Skeletal muscle cell (primary cell): ENCODE results near the gene GLIS1.
A peak's percentile ranks its signal among the peaks of the same experiment; 100 is the strongest.
"Not testable (repeated sequence)": the region's sequence is repeated elsewhere in the genome, so short reads cannot be mapped to it uniquely, and the experiment has no call there.

Experiments used
- DNase-seq: peaks from one replicate; pipeline ENCODE4 v3.0.0-alpha.2; 2010; ENCODE audit warnings: low read depth
- H3K4me3 ChIP-seq: 2 replicates; pipeline ENCODE4 v1.5.1; 2011; ENCODE audit warnings: low read depth, mild to moderate bottlenecking, control low read depth, low read length, moderate library complexity

The GLIS1 gene

DNA sequence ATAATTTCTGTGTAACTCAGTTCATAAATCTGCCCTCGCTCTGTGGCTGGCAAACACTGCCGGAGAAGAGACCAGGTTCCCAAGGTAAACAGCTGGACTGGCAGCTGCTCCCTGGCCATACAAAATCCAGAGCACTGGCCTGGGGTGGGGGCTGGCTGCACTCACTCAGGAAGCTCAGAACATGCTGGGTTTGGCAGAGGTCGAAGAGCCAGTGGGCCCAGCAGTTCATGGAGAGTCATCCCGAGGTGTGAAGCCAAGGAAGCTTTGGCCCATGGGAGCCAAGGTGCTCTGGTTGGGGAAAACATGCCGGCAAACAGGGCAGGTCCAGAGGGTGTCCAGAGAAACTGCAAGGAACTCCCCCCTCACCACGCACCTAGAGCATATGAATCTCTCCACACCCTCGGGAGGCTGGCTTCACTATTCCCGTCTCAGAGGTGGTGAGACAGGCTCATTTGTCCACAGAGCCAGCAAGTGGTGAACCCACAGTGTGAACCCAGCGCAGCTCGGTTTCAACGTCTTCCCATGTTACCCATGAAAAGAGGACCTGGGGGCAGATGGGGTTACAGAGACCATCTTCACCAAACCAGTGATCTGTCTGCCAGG, 177.4 kb downstream of the GLIS1 start:
- no peak overlapping the region for H3K4me3 ChIP-seq
- no peak for DNase-seq

DNA sequence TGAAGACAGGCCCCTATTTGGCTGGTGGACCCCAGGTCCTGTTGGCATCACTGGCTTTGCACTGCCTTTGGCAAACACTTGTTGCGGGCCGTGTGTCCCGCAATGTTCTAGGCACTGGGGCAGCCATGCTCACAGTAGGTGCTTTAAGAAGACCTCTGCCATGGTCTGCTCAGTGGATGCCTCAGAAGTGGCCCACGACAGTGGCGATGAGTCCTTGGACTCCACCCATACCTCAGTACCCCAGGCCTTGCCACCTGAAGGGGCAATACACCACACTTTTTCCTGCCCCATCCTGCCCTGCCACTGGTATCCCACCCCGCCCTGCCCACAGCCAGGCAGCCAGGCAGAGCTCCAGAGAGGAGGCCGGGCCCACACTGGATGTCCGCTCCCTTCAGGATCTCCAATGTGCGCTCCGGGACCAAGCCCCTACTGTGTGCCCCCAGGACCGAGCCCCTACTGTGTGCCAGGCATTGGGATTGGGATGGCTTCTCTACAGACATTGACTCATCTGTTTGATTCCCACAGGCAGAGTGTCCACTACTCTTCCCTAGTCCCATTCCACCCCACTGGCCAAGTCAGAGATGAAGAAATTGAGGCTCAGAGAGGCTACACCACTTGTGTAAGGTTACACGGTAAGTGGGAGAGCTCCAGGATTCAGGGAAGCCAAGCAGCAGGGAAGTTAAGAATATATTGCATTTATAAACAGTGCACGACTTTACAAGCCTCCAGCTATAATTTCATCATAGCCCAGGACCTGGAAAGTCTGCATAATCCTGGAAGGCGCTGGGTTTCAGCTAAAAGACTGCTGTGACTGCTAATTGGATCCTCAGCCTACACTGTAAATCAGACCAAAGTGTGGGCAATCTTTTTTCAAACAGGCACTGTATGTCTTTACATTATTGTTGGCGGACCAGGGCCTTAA, 178.1 kb downstream of the GLIS1 start:
- no peak overlapping the region for H3K4me3 ChIP-seq
- DNase-seq: no peak

GRCh38 chr1:53559854-53560580, 178.9 kb downstream of the GLIS1 start:
- H3K4me3 ChIP-seq: no peak overlapping the region
- DNase-seq: no peak

DNA sequence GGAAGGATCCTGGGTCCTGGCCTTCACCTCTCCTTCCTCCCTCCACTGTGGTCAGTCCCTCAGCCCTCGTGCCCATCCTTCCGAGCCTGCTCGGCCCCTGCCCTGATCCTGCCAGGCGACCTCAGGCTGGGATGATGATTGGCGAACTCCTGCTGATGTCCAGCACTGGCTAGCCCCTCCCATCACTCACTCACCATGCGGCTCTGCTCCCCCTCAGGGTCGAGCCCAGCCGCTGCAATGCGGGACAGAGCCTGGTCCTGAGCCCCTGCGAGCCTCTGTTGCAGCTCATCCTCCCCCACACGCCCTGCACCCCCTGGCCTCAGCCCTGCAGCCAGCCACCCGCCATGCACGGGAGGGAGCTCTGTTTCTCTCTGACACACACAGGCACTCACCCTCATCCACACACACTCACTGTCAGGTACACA, 179.6 kb downstream of the GLIS1 start:
- no peak overlapping the region for H3K4me3 ChIP-seq
- no peak for DNase-seq

DNA sequence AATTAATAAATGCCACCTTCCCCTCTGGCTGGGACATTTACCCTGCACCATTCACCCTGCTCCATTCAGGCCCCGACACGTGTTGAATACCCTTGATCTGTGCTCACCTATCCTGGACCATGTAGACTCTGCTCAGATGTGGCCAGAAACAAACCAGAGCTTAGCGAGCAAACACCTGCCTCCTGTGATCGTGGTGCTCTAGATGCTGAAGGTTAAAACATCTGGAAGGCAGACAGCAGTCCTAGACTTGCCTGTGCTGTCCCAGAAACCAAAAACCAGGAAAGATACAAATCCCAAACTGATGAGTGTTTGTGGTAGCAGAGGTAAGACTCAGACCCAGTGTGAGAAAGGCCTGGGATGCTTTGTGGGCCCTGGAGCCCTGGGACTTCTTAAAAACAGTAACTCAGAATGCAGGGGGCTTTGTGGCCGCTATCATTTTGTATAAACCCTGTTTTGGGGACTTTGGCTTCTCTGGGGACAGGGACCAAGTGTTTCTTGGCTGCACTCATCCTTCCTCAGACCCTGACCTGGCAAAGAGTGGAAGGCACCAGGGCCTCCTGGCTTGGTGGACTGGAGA, 180.1 kb downstream of the GLIS1 start:
- no peak overlapping the region for H3K4me3 ChIP-seq
- DNase-seq: no peak

DNA sequence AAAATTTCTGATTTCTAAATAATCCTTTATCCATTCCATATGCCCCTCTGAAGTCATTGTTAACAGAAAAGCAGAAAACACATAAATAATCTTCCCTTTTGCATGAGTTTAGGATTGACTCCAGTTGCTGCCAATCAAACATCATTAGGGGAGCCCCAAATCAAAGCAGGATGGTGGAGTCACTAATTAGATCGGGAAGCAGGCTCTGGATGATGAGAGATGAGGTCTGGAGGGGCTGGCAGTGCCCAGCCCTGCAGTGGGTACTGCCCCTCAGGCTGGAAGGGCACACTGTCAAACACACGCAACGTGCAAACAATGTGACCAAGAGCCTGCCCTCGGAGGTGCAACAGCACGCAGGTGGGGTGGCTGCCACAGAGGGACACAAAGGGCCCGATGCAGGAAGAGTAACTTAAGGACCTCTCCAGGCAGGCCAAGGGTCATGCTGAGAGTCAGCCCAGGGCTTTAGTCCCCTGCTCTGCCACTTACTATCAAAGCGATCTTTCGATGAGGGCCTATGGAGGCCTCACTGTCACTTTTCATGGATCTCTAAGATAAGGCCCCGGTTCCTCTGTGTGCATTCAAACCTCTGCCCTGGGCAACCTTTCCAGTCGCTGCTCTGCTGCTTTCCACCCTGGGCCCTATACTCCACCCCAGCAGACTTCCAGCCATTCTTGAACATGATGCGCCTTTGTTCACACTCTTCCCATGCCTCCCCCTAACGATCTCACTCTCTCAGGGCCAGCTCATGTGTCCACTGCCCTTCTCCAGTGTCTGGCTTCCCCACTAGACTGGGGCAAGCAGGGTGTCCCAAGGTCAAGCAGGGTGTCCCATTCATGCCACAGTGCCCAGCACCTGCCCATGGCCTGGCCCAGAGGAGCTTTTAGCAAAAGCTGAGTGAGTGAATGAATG, 180.9 kb downstream of the GLIS1 start:
- no peak for DNase-seq
- H3K4me3 ChIP-seq: no peak overlapping the region

DNA sequence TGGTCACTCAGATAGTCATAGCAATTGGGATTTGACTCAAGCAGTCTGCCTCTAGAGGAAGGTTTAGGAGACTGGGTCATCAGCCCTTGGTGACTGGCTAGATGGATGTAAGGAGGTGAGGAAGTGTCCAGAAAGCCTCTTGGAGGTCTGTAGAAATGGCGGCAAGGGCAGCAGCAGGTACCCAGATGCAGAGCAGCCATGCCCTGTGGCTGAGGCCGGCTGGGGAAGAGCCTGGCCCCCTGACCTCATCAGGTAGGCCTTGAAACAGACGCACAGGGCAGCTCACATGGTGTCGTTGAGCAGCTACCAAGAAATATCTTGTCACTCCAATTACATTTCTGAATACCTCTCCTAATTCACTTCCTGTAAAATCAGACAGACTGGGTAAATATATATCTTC, 181.6 kb downstream of the GLIS1 start:
- DNase-seq: no peak
- no peak overlapping the region for H3K4me3 ChIP-seq

GRCh38 chr1:53556657-53557227, 182.2 kb downstream of the GLIS1 start:
- no peak for DNase-seq
- no peak overlapping the region for H3K4me3 ChIP-seq

GRCh38 chr1:53555620-53556326, 183.2 kb downstream of the GLIS1 start:
- DNase-seq, H3K4me3 ChIP-seq: not testable (repeated sequence)

DNA sequence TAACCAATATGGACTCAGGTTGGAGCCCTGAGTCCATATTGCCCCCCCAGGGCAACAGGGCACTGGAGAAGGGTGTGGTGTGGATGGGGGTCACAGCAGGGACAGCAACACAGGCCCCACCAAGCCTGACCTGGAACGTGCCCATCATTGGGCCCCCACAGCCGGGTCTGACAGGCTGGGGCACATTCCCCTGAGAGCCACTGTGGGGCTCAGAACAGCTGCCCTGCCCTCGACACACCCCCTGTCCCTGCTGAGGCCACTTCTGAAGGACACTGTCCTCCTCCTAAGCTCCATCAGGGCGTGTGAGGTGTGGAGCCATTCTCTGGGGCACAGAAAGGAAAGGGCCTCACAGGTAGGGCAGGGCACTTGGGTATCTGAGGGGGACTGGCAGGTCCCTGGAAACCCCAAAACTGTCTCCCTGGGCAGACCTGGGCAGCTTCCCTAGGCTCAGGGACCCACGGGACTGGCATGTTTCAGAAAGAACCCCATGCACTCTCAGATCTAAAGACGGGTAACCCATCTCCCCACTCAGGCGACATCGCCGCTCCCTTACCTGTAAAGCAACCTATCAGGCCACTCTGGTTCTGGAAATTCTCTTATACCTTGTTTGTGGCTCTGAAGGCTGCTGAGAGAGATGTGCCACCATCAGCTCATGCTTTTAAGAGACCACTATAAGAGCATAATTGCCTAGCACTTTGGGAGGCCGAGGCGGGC, 184.2 kb downstream of the GLIS1 start:
- no peak for DNase-seq

DNA sequence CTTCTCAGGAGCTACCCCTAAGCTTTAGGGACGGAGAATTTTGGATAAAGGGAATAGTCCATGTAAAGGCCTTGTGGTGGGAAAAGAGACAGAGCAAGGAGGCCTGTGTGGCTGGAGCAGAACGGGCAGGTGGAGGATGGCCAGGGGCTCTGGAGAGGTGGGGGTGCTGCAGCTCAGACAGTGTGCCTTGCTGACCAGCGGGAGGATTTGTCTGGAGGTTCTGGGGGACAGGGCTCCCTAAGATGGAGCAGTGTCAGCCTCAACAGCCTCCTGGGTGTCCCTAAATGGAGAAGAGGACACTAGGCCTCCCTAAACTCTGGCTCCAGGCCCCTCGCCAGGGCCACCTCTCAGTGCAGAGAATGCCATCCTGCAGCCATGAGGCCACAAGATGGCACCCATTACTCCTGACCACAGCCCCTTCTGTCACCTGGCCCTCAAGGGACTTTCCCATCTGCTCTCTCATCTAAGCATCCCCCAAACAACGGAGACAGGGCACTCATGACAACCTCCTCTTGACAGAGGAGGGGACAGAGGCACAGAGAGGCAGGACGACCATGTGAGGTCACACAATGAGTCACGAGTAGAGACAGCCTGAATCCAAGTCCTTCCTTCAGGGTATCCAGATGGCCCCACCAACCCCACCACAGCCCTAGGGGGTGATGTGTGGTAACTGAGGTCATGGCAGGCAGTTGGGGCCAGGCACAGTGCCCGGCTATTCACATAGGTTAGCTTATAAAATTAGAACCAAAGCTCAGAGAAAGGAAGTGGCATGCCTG, 185.0 kb downstream of the GLIS1 start:
- no peak for DNase-seq
- no peak overlapping the region for H3K4me3 ChIP-seq

More for the DNA sequence above, 184.2 kb downstream of the GLIS1 start:
- H3K4me3 ChIP-seq: no peak overlapping the region

- no peak overlapping the region for H3K4me3 ChIP-seq
- DNase-seq: no peak
Observed at GRCh38 chr1:53552981-53553733, 185.8 kb downstream of the GLIS1 start.

DNA sequence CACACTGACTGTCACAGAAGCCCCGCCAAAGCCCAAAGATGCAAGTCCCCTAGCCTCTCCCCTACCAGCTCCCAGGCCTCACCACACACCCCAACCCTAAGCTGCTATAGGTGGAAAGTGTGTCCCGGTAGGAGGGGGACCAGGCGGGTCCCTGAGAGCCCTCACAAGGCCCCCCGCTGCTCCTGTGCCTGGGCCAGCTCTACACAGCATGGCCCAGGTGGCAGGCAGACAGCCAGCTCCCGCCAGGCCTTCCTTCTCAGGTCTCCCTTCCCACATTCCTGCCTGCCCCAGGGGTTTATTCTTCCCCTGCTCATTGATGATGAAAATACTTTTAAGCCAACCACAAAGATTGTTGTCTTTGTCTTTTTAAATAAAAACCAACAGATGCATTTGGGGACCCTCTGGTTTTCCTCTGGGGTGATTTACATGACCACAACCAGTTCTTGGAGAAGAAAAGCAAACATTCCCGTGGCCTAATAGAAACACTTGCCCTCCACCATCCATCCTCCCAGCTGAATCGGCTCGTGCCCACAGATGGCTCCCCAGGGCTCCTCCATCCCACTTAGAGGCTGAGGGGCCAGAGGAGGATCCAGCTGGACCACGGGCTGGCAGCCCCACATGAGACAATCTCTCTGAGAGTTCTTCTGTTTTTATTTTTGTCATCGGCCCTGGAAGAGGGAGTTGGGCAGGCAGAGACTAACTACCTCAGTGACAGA, 186.7 kb downstream of the GLIS1 start:
- H3K4me3 ChIP-seq: no peak overlapping the region
- DNase-seq: peak; percentile 23

DNA sequence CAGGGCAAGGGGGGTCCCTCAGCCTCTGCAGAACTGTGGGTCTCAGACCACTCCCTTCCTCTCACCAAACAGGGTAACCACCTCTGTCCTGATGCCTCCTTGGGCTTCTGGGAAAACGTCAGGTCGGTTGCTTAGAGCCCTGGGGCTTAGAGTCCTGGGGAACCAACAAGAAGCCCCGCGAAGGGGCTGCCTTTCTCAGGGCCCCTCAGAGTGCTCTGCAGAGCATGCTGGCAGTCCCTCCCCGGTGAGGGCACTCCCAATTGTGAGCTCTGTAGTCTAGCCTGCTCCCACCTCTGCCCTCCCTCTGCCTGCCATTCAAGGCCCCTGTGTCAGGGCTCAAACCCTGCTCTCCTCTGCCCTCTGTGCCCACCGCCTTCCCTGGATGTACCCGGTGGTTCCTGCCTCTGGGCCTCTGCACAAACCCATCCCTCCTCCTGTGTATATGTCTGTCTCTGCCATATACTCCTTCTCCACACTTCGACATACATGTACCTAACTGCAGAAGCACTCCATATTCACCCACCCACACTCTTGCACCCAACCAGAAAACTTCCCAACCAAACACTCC, 187.5 kb downstream of the GLIS1 start:
- DNase-seq: no peak
- H3K4me3 ChIP-seq: no peak overlapping the region

DNA sequence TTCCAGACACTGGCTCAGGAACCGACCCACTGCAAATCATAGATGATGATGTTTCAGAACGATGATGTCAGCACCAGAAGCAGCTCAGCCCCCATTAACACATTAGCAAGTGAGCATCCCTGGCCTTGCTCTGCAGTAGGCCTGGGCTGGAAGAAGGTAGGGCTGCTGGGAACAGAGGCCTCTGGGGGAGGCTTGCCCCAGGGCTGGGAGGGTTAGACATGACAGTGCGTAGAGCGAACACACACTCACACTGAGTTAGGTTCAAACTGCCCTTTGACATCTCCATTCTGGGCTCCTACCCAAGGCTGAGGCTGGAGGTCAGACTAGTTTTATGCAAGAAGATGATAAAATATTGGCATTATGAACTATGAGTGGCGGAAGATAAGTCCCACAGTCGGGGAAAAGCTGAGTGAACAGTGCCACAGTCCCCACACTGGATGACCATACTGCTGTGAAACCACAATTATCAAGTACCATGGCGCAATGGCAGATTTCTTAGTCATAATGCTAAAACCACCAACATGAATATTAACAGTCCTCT, 188.7 kb downstream of the GLIS1 start:
- peak; percentile 42 for DNase-seq
- no peak overlapping the region for H3K4me3 ChIP-seq
